Type B pancreatic cell (in vitro differentiated cells): ENCODE data around the gene FAIM2. TPM values are rescaled to one million over a fixed set of nuclear protein-coding genes. Genes with fewer than 3 reads are reported as not detected.
"Not testable (repeated sequence)": the region's sequence is repeated elsewhere in the genome, so short reads cannot be mapped to it uniquely, and the experiment has no call there.

Experiments
- DNase-seq: peaks from one replicate; pipeline ENCODE4 v3.0.0; 2021; ENCODE audit warnings: mixed read lengths; ENCODE audit not compliant: unreplicated experiment; ENCODE audit errors: extremely low spot score
- H3K27ac Mint-ChIP-seq: 2 replicates; pipeline ENCODE4 v1.8.0; 2021; ENCODE audit warnings: mild to moderate bottlenecking, mixed read lengths
- H3K27me3 Mint-ChIP-seq: 2 replicates; pipeline ENCODE4 v1.8.0; 2021; ENCODE audit warnings: mixed read lengths
- H3K36me3 Mint-ChIP-seq: 2 replicates; pipeline ENCODE4 v1.8.0; 2021; ENCODE audit warnings: mixed read lengths
- H3K4me1 Mint-ChIP-seq: one replicate; pipeline ENCODE4 v1.8.0; 2021; ENCODE audit warnings: mixed read lengths; ENCODE audit not compliant: unreplicated experiment
- H3K4me3 Mint-ChIP-seq: 2 replicates; pipeline ENCODE4 v1.8.0; 2021; ENCODE audit warnings: mild to moderate bottlenecking, mixed read lengths
- H3K9me3 Mint-ChIP-seq: 2 replicates; pipeline ENCODE4 v1.8.0; 2021; ENCODE audit warnings: mixed read lengths
- CTCF ChIP-seq: fragments of 200-600 bp; sonication (generic); conservative IDR thresholded peaks from 2 replicates; pipeline ENCODE4 v1.5.0; 2021; ENCODE audit warnings: antibody characterized with exemption, mild to moderate bottlenecking
- total RNA-seq: library from RNA; stranded (reverse); gene quantifications from 2 replicates; pipeline ENCODE4 v1.2.1, GENCODE V29; 2021; ENCODE audit warnings: low replicate concordance

FAIM2 gene
- total RNA-seq, 1 donor from 2014 or later = 1.7 TPM

GRCh38 chr12:49882851-49883464, 20.7 kb downstream of the FAIM2 start:
- Mint-ChIP-seq H3K36me3 (peaks cover under 1% of the 10 kb centered on the region), H3K27me3 (peaks cover 16% of the 10 kb centered on the region), H3K4me1 (peaks cover 28% of the 10 kb centered on the region), H3K4me3 (no peak overlapping the region), H3K9me3 (peaks cover 1% of the 10 kb centered on the region), H3K27ac (peak overlapping the region; percentile 13)
- peak; percentile 48 for TF ChIP-seq CTCF
- no peak for DNase-seq

GRCh38 chr12:49882248-49882850, 21.4 kb downstream of the FAIM2 start:
- Mint-ChIP-seq H3K9me3 (peaks cover 4% of the 10 kb centered on the region), H3K4me3 (no peak overlapping the region), H3K4me1 (peaks cover 28% of the 10 kb centered on the region), H3K27me3 (peaks cover 16% of the 10 kb centered on the region), H3K36me3 (peaks cover 4% of the 10 kb centered on the region), H3K27ac (peak overlapping the region; percentile 13)
- DNase-seq = no peak
- TF ChIP-seq CTCF = no peak

- no peak overlapping the region for H3K27ac Mint-ChIP-seq
These were observed 22.1 kb downstream of the FAIM2 start for GRCh38 chr12:49881415-49882247.

GRCh38 chr12:49880756-49881414, 22.8 kb downstream of the FAIM2 start:
- H3K9me3 Mint-ChIP-seq = peaks cover 4% of the 10 kb centered on the region
- DNase-seq = no peak
- peaks cover 11% of the 10 kb centered on the region for H3K27me3 Mint-ChIP-seq
- peaks cover 28% of the 10 kb centered on the region for H3K4me1 Mint-ChIP-seq
- no peak overlapping the region for H3K4me3 Mint-ChIP-seq
- no peak overlapping the region for H3K27ac Mint-ChIP-seq
- TF ChIP-seq CTCF = no peak
- H3K36me3 Mint-ChIP-seq = peaks cover 4% of the 10 kb centered on the region

More at GRCh38 chr12:49881415-49882247, 22.1 kb downstream of the FAIM2 start:
- H3K9me3 Mint-ChIP-seq = peaks cover 4% of the 10 kb centered on the region
- TF ChIP-seq CTCF = no peak
- H3K4me3 Mint-ChIP-seq = no peak overlapping the region
- DNase-seq = no peak
- H3K27me3 Mint-ChIP-seq = peaks cover 11% of the 10 kb centered on the region
- H3K36me3 Mint-ChIP-seq = peaks cover 4% of the 10 kb centered on the region
- H3K4me1 Mint-ChIP-seq = peaks cover 28% of the 10 kb centered on the region

- H3K4me1 Mint-ChIP-seq = peaks cover 16% of the 10 kb centered on the region
- H3K36me3 Mint-ChIP-seq, H3K27me3 Mint-ChIP-seq, DNase-seq, H3K4me3 Mint-ChIP-seq, H3K9me3 Mint-ChIP-seq, H3K27ac Mint-ChIP-seq: not testable (repeated sequence)
These were observed 24.6 kb downstream of the FAIM2 start for GRCh38 chr12:49879065-49879464.
